GM18858 (cell line): ENCODE results near the gene SYNRG.

Experiments
- ATAC-seq: cut with Tn5 transposase; IDR thresholded peaks from one replicate; pipeline ENCODE4 v1.9.1; 2021; ENCODE audit not compliant: unreplicated experiment

The SYNRG gene

GRCh38 chr17:37604556-37604955 is 4.7 kb downstream of the SYNRG start:
- no peak for ATAC-seq

- no peak for ATAC-seq
Measured at GRCh38 chr17:37598145-37598544, 11.1 kb downstream of the SYNRG start.

- ATAC-seq: no peak
Measured at GRCh38 chr17:37592291-37592690, 16.9 kb downstream of the SYNRG start.

- ATAC-seq: no peak
Measured at GRCh38 chr17:37585066-37585465, 24.2 kb downstream of the SYNRG start.

- no peak for ATAC-seq
Measured at GRCh38 chr17:37576281-37576680, 32.9 kb downstream of the SYNRG start.

- no peak for ATAC-seq
Measured at GRCh38 chr17:37574427-37574826, 34.8 kb downstream of the SYNRG start.

GRCh38 chr17:37571674-37572073 is 37.5 kb downstream of the SYNRG start:
- ATAC-seq: no peak

- ATAC-seq: no peak
Measured at GRCh38 chr17:37570527-37571093, 38.6 kb downstream of the SYNRG start.

- ATAC-seq: no peak
Measured at GRCh38 chr17:37568350-37569053, 40.7 kb downstream of the SYNRG start.

GRCh38 chr17:37567538-37567937 is 41.7 kb downstream of the SYNRG start:
- ATAC-seq: no peak

GRCh38 chr17:37567137-37567536 is 42.1 kb downstream of the SYNRG start:
- ATAC-seq: no peak

- no peak for ATAC-seq
Measured at GRCh38 chr17:37564252-37564651, 45.0 kb downstream of the SYNRG start.

GRCh38 chr17:37562016-37562745 is 47.0 kb downstream of the SYNRG start:
- ATAC-seq: no peak

- ATAC-seq: no peak
Measured at GRCh38 chr17:37558299-37558698, 50.9 kb downstream of the SYNRG start.

- ATAC-seq: no peak
Measured at GRCh38 chr17:37557482-37557881, 51.7 kb downstream of the SYNRG start.

GRCh38 chr17:37555386-37555785 is 53.8 kb downstream of the SYNRG start:
- ATAC-seq: no peak

GRCh38 chr17:37553401-37553966 is 55.7 kb downstream of the SYNRG start:
- ATAC-seq: no peak

GRCh38 chr17:37551788-37552187 is 57.4 kb downstream of the SYNRG start:
- ATAC-seq: no peak

GRCh38 chr17:37547986-37548385 is 61.2 kb downstream of the SYNRG start:
- no peak for ATAC-seq

GRCh38 chr17:37546302-37546701 is 62.9 kb downstream of the SYNRG start:
- ATAC-seq: no peak

- ATAC-seq: no peak
Measured at GRCh38 chr17:37545486-37545885, 63.7 kb downstream of the SYNRG start.

- no peak for ATAC-seq
Measured at GRCh38 chr17:37543637-37544052, 65.6 kb downstream of the SYNRG start.
